Aorta (tissue), 5 donors: ENCODE data around the gene TGM3. TPM values are rescaled to one million over a fixed set of nuclear protein-coding genes. Genes with fewer than 3 reads are reported as not detected.

Experiments used
- ATAC-seq: fragments of 200-7000 bp; cut with Tn5 transposase; one replicate; pipeline ENCODE4 v1.9.1; 2022; ENCODE audit warnings: moderate library complexity; ENCODE audit not compliant: low FRiP score
- DNase-seq, 2 donors: peaks; one replicate each; pipeline ENCODE4 v3.0.0-alpha.2; 2020
- H3K27ac ChIP-seq, 2 donors: one replicate each; pipeline ENCODE4 v1.5.1; 2013; ENCODE audit warnings: low read length in 2 of 2, mild to moderate bottlenecking in 2 of 2, moderate library complexity in 2 of 2, control low read depth in 1 of 2, inconsistent platforms in 1 of 2, low read depth in 1 of 2
- H3K27me3 ChIP-seq, 2 donors: one replicate each; pipeline ENCODE4 v1.6.1; 2013; ENCODE audit warnings: control low read depth in 1 of 2, low read length in 1 of 2, mild to moderate bottlenecking in 1 of 2, moderate library complexity in 1 of 2; ENCODE audit not compliant: insufficient read depth in 2 of 2, control insufficient read depth in 1 of 2
- H3K36me3 ChIP-seq, 2 donors: one replicate each; pipeline ENCODE4 v1.6.1; 2013; ENCODE audit warnings: control low read depth in 1 of 2, low read length in 1 of 2, mild to moderate bottlenecking in 1 of 2; ENCODE audit not compliant: insufficient read depth in 2 of 2, control insufficient read depth in 1 of 2
- H3K4me1 ChIP-seq, 2 donors: one replicate each; pipeline ENCODE4 v1.6.1; 2013; ENCODE audit warnings: low read length in 2 of 2, control low read depth in 1 of 2, mild to moderate bottlenecking in 1 of 2, moderate library complexity in 1 of 2; ENCODE audit not compliant: insufficient read depth in 2 of 2, control insufficient read depth in 1 of 2
- H3K4me3 ChIP-seq, 2 donors: one replicate each; pipeline ENCODE4 v1.5.1; 2013; ENCODE audit warnings: low read length in 2 of 2, control low read depth in 1 of 2, mild to moderate bottlenecking in 1 of 2
- H3K9me3 ChIP-seq: one replicate; pipeline ENCODE4 v1.6.1; 2013; ENCODE audit warnings: mild to moderate bottlenecking, low read length; ENCODE audit not compliant: control insufficient read depth
- WGBS, 2 donors: extraction: QIAGEN DNeasy Blood & Tissue Kit; methylation state at CpG; one replicate each; pipeline ENCODE4 v1.1.7; 2013; 5-methylcytosine and 5-hydroxymethylcytosine counted together
- intact Hi-C, 2 donors: fragments of 100-400 bp; cut with DNase I; formaldehyde crosslinking; loops; one replicate each; pipeline versions ENCODE4 v1.14.2 to v1.15.0; 2022
- polyA plus RNA-seq, 2 donors: library from polyadenylated mRNA; stranded (reverse); fragments of 200-250 nt; gene quantifications; one replicate each; pipeline ENCODE4 v1.2.3, GENCODE V29; 2013
- total RNA-seq, 2 donors: library from RNA; stranded (reverse); fragmentation: NEBNext Ultra II Directional; extraction: Animal tissue kit (Norgen Biotek cat#: 25700); gene quantifications; one replicate each; pipeline ENCODE4 v1.2.1, GENCODE V29; 2021
- donor health status: healthy with polysubstance abuse.
- donor health status: Bipolar disorder and iron deficiency.
- donor health status: DM: no; HTN: no; CAD: no.
- donor health status: DM: no; HTN: no; CAD: no.
- donor health status: DM: yes; HTN: yes; CAD: no.

TGM3 gene
- total and polyA plus RNA-seq, 4 donors, result 0.72 to 0.75 TPM; not detected in 2

DNA sequence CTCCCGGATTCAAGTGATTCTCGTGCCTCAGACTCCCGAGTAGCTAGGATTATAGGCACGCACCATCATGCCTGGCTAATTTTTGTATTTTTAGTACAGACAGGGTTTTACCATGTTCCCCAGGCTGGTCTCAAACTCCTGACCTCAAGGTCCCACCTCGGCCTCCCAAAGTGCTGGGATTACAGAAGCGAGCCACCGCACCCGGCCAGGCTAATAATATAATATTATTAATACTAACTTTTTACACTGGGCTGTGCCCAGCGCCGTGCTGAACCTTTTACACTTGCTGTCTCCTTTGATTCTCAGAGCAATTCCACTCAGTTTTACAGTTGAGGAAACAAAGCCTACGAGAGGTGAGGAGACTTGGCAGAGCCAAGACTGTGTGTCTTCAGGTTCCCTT, 2.3 kb upstream of the TGM3 start:
- WGBS, 2 donors, result 86% methylated on average over 11 of the region's 11 CpGs
- DNase-seq, result no peak

DNA sequence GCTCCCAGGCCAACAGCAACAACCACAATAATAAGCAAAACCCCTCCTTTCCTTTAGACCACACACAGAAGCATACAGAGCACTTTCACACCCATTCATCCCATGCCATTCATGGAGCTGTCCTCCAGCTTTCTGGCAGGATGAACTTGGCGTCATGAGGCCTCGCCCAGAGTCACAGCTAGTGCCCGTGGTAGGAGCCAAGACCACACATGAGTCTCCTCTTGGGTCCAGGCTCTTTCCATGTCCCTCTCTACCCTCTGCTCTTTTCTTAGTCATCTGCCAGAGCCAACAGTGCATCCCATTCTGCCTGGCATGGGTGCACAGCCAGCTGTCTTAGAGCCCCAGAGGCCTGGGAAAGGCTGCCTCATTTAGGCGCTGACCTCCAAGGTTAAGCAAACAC, 1.8 kb upstream of the TGM3 start:
- no peak overlapping the region for H3K27ac ChIP-seq
- DNase-seq (no peak), ATAC-seq (no peak)
- H3K9me3 ChIP-seq, result no peaks in the 10 kb centered on the region
- H3K27me3 ChIP-seq, result no peaks in the 10 kb centered on the region
- H3K36me3 ChIP-seq, result no peaks in the 10 kb centered on the region
- no peaks in the 10 kb centered on the region for H3K4me1 ChIP-seq
- intact Hi-C loops, result no loop called here
- WGBS, 2 donors, result 59 to 67% methylated on average over 4 of the region's 4 CpGs
- no peak overlapping the region for H3K4me3 ChIP-seq

More for the DNA sequence above, 2.3 kb upstream of the TGM3 start:
- no peak overlapping the region for H3K27ac ChIP-seq
- intact Hi-C loops, result no loop called here
- no peak overlapping the region for H3K4me3 ChIP-seq
- H3K9me3 ChIP-seq, result no peaks in the 10 kb centered on the region
- no peaks in the 10 kb centered on the region for H3K27me3 ChIP-seq
- ATAC-seq, result no peak
- no peaks in the 10 kb centered on the region for H3K4me1 ChIP-seq
- H3K36me3 ChIP-seq, result no peaks in the 10 kb centered on the region

DNA sequence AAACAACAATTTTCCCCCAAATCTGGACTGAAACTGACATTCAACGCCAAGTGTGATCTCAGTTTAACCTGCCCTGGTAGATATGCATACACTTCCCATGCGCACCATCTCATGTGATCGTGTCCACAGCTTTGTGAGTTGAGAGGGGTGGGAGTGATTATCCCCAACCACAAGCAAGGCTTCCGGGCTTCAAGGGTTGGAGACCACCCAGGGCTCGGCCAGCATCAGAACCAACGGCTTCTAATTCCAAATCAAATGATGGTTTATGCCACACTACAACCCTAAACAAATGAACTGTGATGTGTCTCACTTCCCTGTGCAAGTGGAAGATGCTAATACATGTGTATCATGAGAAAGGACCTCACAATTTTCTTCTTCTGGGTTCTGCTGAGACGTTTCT, 515 bp upstream of the TGM3 start:
- intact Hi-C loops, result no loop called here
- 58 to 73% methylated on average over 7 of the region's 7 CpGs for WGBS, 2 donors
- ATAC-seq (no peak), DNase-seq (no peak)
- Histone ChIP-seq H3K4me1 (no peaks in the 10 kb centered on the region), H3K27me3 (no peaks in the 10 kb centered on the region), H3K27ac (no peak overlapping the region), H3K36me3 (no peaks in the 10 kb centered on the region), H3K4me3 (no peak overlapping the region), H3K9me3 (no peaks in the 10 kb centered on the region)

DNA sequence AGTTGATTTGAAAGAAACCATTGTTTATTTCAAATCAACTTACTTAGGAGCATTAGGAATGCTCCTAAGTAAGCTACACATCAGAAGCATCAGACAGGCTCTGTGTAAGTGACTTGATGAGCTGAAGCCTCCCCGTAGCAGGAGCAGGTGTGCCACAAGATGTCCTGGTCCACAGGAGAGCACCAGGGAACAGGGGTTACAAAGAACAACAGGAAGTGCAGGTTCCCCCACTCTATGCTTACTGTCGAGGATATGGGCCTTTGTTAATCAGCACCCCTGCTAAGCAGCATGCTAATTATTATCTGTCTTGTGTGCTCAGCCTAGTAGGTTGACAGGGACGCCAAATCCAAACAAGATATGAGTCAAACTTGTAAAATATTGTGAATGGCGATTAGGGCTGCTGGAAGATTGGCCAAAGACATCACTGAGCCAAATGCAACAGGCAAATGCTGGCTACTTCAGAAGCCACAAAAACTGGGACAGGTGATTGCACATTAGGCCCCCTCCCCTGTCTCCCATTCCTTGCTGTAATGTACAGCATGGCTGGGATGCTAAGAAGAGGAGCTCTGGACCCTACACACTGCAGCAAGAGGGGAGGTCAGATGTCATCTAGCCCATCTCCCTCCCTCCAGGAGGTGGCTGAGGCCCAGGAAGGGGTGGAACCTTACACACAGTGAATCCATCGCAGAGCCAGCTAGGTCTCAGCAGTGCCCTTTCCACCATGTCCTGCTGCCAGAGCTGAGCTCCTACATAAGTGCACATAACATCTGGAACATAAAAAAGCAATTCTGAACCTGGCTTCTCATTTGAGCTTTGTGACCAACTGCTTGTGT, 939 bp downstream of the TGM3 start:
- no peak for DNase-seq
- Histone ChIP-seq H3K9me3 (no peaks in the 10 kb centered on the region), H3K36me3 (no peaks in the 10 kb centered on the region), H3K27me3 (no peaks in the 10 kb centered on the region), H3K4me3 (no peak overlapping the region), H3K27ac (no peak overlapping the region), H3K4me1 (no peaks in the 10 kb centered on the region)
- 46 to 47% methylated on average over 5 of the region's 5 CpGs for WGBS, 2 donors
- no peak for ATAC-seq
- intact Hi-C loops, result no loop called here

DNA sequence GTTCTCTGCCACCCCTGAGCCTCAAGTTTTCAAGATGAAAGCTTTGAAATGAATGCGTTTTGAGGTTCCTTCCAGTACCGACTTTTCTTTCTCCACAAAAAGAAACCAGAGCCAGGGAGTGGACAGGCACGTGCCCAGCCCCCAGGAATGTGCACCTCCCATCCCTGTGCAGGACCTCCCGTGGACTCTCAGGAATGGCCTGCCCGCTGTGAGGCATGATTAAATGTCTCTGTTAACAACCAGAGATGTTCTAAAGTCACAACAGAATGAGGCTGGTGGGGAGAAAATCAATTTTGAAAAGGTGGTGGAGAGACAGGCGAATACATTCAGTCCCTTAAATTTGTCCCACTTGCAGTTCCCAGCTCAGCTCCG, 1.5 kb downstream of the TGM3 start:
- DNase-seq (no peak), ATAC-seq (no peak)
- Histone ChIP-seq H3K36me3 (no peaks in the 10 kb centered on the region), H3K27ac (no peak overlapping the region), H3K27me3 (no peaks in the 10 kb centered on the region), H3K4me3 (no peak overlapping the region), H3K4me1 (no peaks in the 10 kb centered on the region), H3K9me3 (no peaks in the 10 kb centered on the region)
- WGBS, 2 donors, result 24 to 27% methylated on average over 7 of the region's 7 CpGs
- intact Hi-C loops, result no loop called here

DNA sequence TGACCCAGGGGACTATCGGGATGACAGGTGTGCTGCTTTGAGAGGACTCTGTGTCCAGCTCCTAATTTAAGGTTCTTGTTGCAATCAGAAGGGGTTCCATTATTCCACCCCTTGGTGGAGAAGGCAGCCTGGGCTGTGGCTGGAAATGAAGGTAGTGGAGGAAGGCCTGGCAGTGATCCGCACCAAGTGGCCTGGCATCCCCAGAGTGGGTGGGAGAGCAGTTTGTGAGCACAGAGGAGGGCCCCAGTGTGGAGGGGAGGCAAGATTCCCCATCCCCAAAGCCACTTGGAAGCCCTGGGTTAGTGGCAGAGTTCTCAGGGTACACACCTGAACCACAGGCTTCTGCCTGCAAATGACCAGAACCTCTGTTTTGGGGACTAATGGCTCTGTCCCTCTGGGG, 2.3 kb downstream of the TGM3 start:
- Histone ChIP-seq H3K36me3 (no peaks in the 10 kb centered on the region), H3K27ac (no peak overlapping the region), H3K4me3 (no peak overlapping the region), H3K4me1 (no peaks in the 10 kb centered on the region), H3K9me3 (no peaks in the 10 kb centered on the region), H3K27me3 (no peaks in the 10 kb centered on the region)
- WGBS, 2 donors, result 87 to 96% methylated on average over 2 of the region's 2 CpGs
- no peak for DNase-seq
- intact Hi-C loops, result no loop called here
- no peak for ATAC-seq

DNA sequence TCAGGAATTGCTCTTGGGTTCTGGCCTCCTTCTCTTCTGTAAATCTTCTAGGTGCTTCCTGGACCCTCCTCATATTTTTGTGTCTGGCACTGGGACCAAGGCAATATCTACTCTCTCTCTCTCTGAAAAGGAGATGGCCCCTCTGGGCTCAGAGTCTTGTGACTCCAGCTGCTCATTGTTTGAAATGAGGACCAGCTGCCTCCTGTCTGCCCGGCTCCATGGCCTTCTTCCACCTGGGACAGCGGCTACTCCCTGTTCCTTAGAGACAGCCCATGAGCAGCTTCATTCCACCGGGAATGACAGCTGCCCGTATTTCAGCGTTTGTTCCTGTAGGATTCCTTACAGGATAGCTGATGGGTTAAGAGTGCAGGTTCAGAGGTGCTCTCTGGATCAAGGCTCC, 2.9 kb downstream of the TGM3 start:
- no peak for DNase-seq

DNA sequence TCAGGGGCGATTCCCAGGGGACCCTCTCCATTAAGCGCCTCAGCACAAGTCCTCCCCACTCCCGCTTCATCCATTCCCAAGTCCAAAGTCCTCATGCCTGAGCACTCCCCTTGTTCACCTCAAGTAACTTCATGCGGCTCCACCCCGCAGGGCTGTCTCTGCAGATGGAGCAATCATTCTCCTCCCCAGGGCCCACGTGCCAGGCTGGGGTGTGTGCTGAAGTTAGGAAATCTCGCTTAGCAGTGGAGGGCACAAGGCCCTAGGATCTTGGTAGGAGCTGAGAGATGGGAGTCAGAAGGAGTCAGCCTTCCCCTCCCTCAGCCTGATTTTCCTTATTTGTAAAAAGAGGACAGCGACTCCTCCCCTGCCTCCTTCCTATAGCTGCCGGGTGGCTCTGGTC, 3.5 kb downstream of the TGM3 start:
- Histone ChIP-seq H3K36me3 (no peaks in the 10 kb centered on the region), H3K9me3 (no peaks in the 10 kb centered on the region), H3K4me3 (no peak overlapping the region), H3K27me3 (no peaks in the 10 kb centered on the region), H3K4me1 (no peaks in the 10 kb centered on the region), H3K27ac (no peak overlapping the region)
- peak in 1 of 2 donors; percentile 70 for DNase-seq
- 57 to 60% methylated on average over 9 of the region's 9 CpGs for WGBS, 2 donors
- intact Hi-C loops, result no loop called here
- ATAC-seq, result no peak

More for the DNA sequence above, 2.9 kb downstream of the TGM3 start:
- H3K27me3 ChIP-seq, result no peaks in the 10 kb centered on the region
- H3K27ac ChIP-seq, result no peak overlapping the region
- ATAC-seq, result no peak
- no peaks in the 10 kb centered on the region for H3K4me1 ChIP-seq
- H3K4me3 ChIP-seq, result no peak overlapping the region
- WGBS, 2 donors, result 82 to 83% methylated on average over 5 of the region's 5 CpGs
- no peaks in the 10 kb centered on the region for H3K9me3 ChIP-seq
- H3K36me3 ChIP-seq, result no peaks in the 10 kb centered on the region
- intact Hi-C loops, result no loop called here

DNA sequence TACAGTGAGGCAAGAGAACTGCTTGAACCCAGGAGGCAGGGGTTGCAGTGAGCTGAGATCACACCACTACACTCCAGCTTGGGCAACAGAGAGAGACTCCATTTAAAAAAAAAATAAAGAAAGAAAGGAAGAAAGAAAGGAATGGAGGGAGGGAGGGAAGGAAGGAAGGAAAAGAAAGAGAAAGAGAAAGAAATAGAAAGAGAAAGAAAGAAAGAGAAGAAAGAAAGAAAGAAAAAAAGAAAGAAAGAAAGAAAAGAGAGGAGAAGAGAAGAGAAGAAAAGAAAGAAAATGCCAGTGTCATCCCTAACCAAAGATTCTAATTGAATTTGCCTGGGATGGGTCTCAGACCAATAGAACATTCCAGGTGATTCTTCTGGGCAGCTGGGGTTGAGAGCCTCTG, 4.2 kb downstream of the TGM3 start:
- no peaks in the 10 kb centered on the region for H3K27me3 ChIP-seq
- no peaks in the 10 kb centered on the region for H3K36me3 ChIP-seq
- no peak overlapping the region for H3K4me3 ChIP-seq
- intact Hi-C loops, result no loop called here
- no peak for DNase-seq
- no peaks in the 10 kb centered on the region for H3K4me1 ChIP-seq
- no peaks in the 10 kb centered on the region for H3K9me3 ChIP-seq
- no peak for ATAC-seq
- no peak overlapping the region for H3K27ac ChIP-seq
